PC-3 (cell line): ENCODE measurements around the gene PRUNE2. TPM values are rescaled to one million over a fixed set of nuclear protein-coding genes. Genes with fewer than 3 reads are reported as not detected.
A peak's percentile ranks its signal among the peaks of the same experiment; 100 is the strongest.
"Not testable (repeated sequence)": the region's sequence is repeated elsewhere in the genome, so short reads cannot be mapped to it uniquely, and the experiment has no call there.

Source experiments
- ATAC-seq: fragments of 200-7000 bp; cut with Tn5 transposase; 2 replicates; pipeline ENCODE4 v1.9.1; 2020; ENCODE audit warnings: mild to moderate bottlenecking, moderate library complexity
- BruUV-seq: library from RNA; stranded (reverse); fragments of 400-500 nt; replicated peaks from 2 replicates; lab custom pipeline; 2021; lab: Mats Ljungman, UMichigan
- CTCF ChIA-PET: fragments of 300-600 bp; sonication (Branson Sonifier 250); formaldehyde crosslinking; loops from one replicate; lab custom pipeline; 2022; ENCODE audit warnings: antibody characterized with exemption; lab: Charles Lee
- POLR2A ChIA-PET: fragments of 300-600 bp; sonication (Branson Sonifier 250); formaldehyde crosslinking; loops from one replicate; lab custom pipeline; 2022; ENCODE audit warnings: antibody characterized with exemption; ENCODE audit not compliant: unreplicated experiment; lab: Charles Lee
- DNase-seq: peaks from one replicate; pipeline ENCODE4 v3.0.0-alpha.2; 2015
- H2AFZ ChIP-seq: fragments of 300-600 bp; sonication (generic); 2 replicates; pipeline ENCODE4 v1.6.0; 2016; ENCODE audit warnings: antibody characterized with exemption, low read length
- H3F3A ChIP-seq: fragments of 300-600 bp; sonication (generic); one replicate; pipeline ENCODE4 v1.6.0; 2017; ENCODE audit warnings: antibody characterized with exemption, low read length, control low read depth, mild to moderate bottlenecking; ENCODE audit not compliant: unreplicated experiment
- H3K27ac ChIP-seq: fragments of 300-600 bp; sonication (generic); 2 replicates; pipeline ENCODE4 v1.5.1; 2016; ENCODE audit warnings: mild to moderate bottlenecking, low read length
- H3K27me3 ChIP-seq: fragments of 300-600 bp; sonication (generic); 2 replicates; pipeline ENCODE4 v1.6.1; 2016; ENCODE audit warnings: low read length, mixed read lengths
- H3K36me3 ChIP-seq: fragments of 300-600 bp; sonication (generic); 2 replicates; pipeline ENCODE4 v1.6.1; 2016; ENCODE audit warnings: low read depth, mixed run types, low read length, mixed read lengths
- H3K4me1 ChIP-seq: fragments of 300-600 bp; sonication (generic); 2 replicates; pipeline ENCODE4 v1.5.1; 2016; ENCODE audit warnings: low read length; ENCODE audit not compliant: insufficient read depth
- H3K4me2 ChIP-seq: fragments of 300-600 bp; sonication (generic); 2 replicates; pipeline ENCODE4 v1.6.0; 2016; ENCODE audit warnings: low read length
- H3K4me3 ChIP-seq: fragments of 300-600 bp; sonication (generic); 2 replicates; pipeline ENCODE4 v1.5.1; 2016; ENCODE audit warnings: mild to moderate bottlenecking, low read length, mixed read lengths
- H3K79me2 ChIP-seq: fragments of 300-600 bp; sonication (generic); 2 replicates; pipeline ENCODE4 v1.6.1; 2017; ENCODE audit warnings: low read length, mixed read lengths
- H3K9ac ChIP-seq: fragments of 300-600 bp; sonication (generic); 2 replicates; pipeline ENCODE4 v1.6.0; 2016; ENCODE audit warnings: mild to moderate bottlenecking, low read length
- H3K9me2 ChIP-seq: fragments of 300-600 bp; sonication (generic); replicated peaks from 2 replicates; pipeline ENCODE4 v1.6.1; 2016; ENCODE audit warnings: mixed run types, low read length, mixed read lengths
- H3K9me3 ChIP-seq: fragments of 300-600 bp; sonication (generic); 2 replicates; pipeline ENCODE4 v1.6.1; 2016; ENCODE audit warnings: low read length, mixed read lengths
- H4K20me1 ChIP-seq: fragments of 300-600 bp; sonication (generic); 2 replicates; pipeline ENCODE4 v1.6.1; 2016; ENCODE audit warnings: low read length, mixed read lengths
- CTCF ChIP-seq: fragments of 300-600 bp; sonication (generic); conservative IDR thresholded peaks from 2 replicates; pipeline ENCODE4 v1.5.1; 2017; ENCODE audit warnings: antibody characterized with exemption, low read depth, mild to moderate bottlenecking, low read length
- EZH2 ChIP-seq: fragments of 300-600 bp; sonication (generic); IDR thresholded peaks from one replicate; pipeline ENCODE4 v1.6.1; 2017; ENCODE audit warnings: antibody characterized with exemption, mild to moderate bottlenecking, low read length; ENCODE audit not compliant: unreplicated experiment
- EZH2phosphoT487 ChIP-seq: fragments of 300-600 bp; sonication (generic); IDR thresholded peaks from 2 replicates; pipeline ENCODE4 v1.6.1; 2018; ENCODE audit warnings: mild to moderate bottlenecking, antibody characterized with exemption, low read length, borderline replicate concordance
- intact Hi-C: fragments of 100-400 bp; cut with micrococcal nuclease; formaldehyde crosslinking; loops from 2 replicates; pipeline ENCODE4 v1.9.0; 2023
- total RNA-seq: library from RNA; depleted of rRNA; stranded (reverse); fragments of >200 nt; gene quantifications from 2 replicates; pipeline ENCODE4 v1.2.3, GENCODE V29; 2014

The PRUNE2 gene
- total RNA-seq, 1 experiment from 2014 or later: not detected

DNA sequence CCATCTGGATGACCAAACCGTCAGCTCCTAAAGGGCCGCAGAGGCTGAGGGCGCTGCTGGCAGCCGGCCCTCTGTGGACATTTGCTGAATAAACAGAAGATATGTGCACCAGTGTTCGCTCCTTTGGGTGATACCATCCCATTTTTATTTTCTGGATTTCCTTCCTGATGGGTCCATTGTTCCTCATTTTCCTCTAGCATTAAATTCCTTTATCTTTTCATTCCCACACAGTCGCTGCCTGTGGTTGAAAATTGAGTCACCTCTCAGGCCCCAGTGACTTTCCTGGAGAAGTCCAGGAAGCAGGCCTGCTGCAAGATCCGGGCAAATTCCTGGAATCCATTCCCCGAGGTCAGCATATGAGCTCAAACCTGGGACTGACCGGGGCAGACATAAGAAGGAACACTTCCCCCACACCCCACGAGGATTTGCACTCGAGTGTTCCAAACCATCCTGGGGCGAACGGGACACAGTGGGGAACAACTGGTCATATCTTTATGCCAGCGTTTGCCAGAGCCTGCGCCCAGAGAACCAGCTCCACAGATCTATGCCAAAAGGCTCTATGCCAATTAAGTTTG is 228.3 kb downstream of the PRUNE2 start:
- no peak for TF ChIP-seq EZH2phosphoT487
- no peak for TF ChIP-seq EZH2
- no peak for TF ChIP-seq CTCF
- H3K4me3 ChIP-seq: no peak overlapping the region
- no peaks in the 10 kb centered on the region for H3K36me3 ChIP-seq
- ATAC-seq (no peak), DNase-seq (no peak)
- no peaks in the 10 kb centered on the region for H3K4me1 ChIP-seq
- H2AFZ ChIP-seq: no peak overlapping the region
- ChIA-PET POLR2A (no interaction called here), CTCF (no interaction called here)
- H3F3A ChIP-seq: no peaks in the 10 kb centered on the region
- H3K27ac ChIP-seq: no peak overlapping the region
- no TSS peak for BruUV-seq
- no peaks in the 10 kb centered on the region for H3K9me3 ChIP-seq
- no peaks in the 10 kb centered on the region for H4K20me1 ChIP-seq
- peak overlapping the region; percentile 31; the same call in 1 of the 2 replicates for H3K4me2 ChIP-seq
- H3K27me3 ChIP-seq: no peaks in the 10 kb centered on the region
- H3K79me2 ChIP-seq: no peaks in the 10 kb centered on the region
- intact Hi-C loops: no loop called here
- no peaks in the 10 kb centered on the region for H3K9me2 ChIP-seq
- no peak overlapping the region for H3K9ac ChIP-seq

- Histone ChIP-seq H3K27ac (no peak overlapping the region), H3K79me2 (no peaks in the 10 kb centered on the region), H2AFZ (no peak overlapping the region), H3K9me3 (no peaks in the 10 kb centered on the region), H4K20me1 (no peaks in the 10 kb centered on the region), H3K9me2 (no peaks in the 10 kb centered on the region), H3K4me1 (no peaks in the 10 kb centered on the region), H3K4me3 (no peak overlapping the region; the same call in 1 of the 2 replicates), H3K36me3 (no peaks in the 10 kb centered on the region), H3K4me2 (peak overlapping the region; percentile 31), H3F3A (no peaks in the 10 kb centered on the region), H3K27me3 (no peaks in the 10 kb centered on the region), H3K9ac (no peak overlapping the region)
- intact Hi-C loops: no loop called here
- ChIA-PET POLR2A (no interaction called here), CTCF (no interaction called here)
- TF ChIP-seq EZH2phosphoT487 (no peak), CTCF (no peak)
- BruUV-seq: no TSS peak
- ATAC-seq: no peak
- no peak for DNase-seq
These were observed 229.1 kb downstream of the PRUNE2 start for GRCh38 chr9:76676857-76677256.

GRCh38 chr9:76667521-76667957 is 238.4 kb downstream of the PRUNE2 start:
- Histone ChIP-seq H3F3A (no peaks in the 10 kb centered on the region), H2AFZ (no peak overlapping the region), H3K9me3 (no peaks in the 10 kb centered on the region), H3K27me3 (no peaks in the 10 kb centered on the region), H3K27ac (no peak overlapping the region), H3K4me2 (no peak overlapping the region), H3K4me1 (no peaks in the 10 kb centered on the region), H3K79me2 (no peaks in the 10 kb centered on the region), H3K4me3 (no peak overlapping the region), H3K9ac (no peak overlapping the region), H3K36me3 (no peaks in the 10 kb centered on the region), H4K20me1 (no peaks in the 10 kb centered on the region), H3K9me2 (no peaks in the 10 kb centered on the region)
- ATAC-seq (no peak), DNase-seq (no peak)
- intact Hi-C loops: no loop called here
- no peak for TF ChIP-seq EZH2phosphoT487
- no peak for TF ChIP-seq CTCF
- no peak for TF ChIP-seq EZH2
- ChIA-PET POLR2A (no interaction called here), CTCF (no interaction called here)
- BruUV-seq: no TSS peak

GRCh38 chr9:76665966-76666365 is 239.9 kb downstream of the PRUNE2 start:
- H3K4me2 ChIP-seq, H2AFZ ChIP-seq, H3K27me3 ChIP-seq, BruUV-seq, ATAC-seq, H3K36me3 ChIP-seq, POLR2A ChIA-PET, H3K4me1 ChIP-seq, H3K9me3 ChIP-seq, H3K9me2 ChIP-seq, H3K79me2 ChIP-seq, H3F3A ChIP-seq, H3K4me3 ChIP-seq, H4K20me1 ChIP-seq, intact Hi-C loops, H3K27ac ChIP-seq, H3K9ac ChIP-seq: not testable (repeated sequence)
- DNase-seq: peak; percentile 36
- CTCF ChIA-PET: interaction anchor here (0.6 kb wide), 1 partner anchor 181 kb away, joined by 11 read pairs; no protein-coding TSS in a partner anchor
